HEK293 (cell line): ENCODE results near the gene WHRN.

Source experiments
- CTCF ChIA-PET: fragments of 350-600 bp; formaldehyde crosslinking; extraction: SDS; loops from one replicate; lab custom pipeline; 2021; ENCODE audit warnings: antibody characterized with exemption; lab: Yijun Ruan, JAX
- POLR2A ChIA-PET: fragments of 300-600 bp; formaldehyde crosslinking; extraction: SDS; loops from one replicate; lab custom pipeline; 2020; ENCODE audit warnings: antibody characterized with exemption, inconsistent platforms; lab: Yijun Ruan, JAX
- H3K27ac ChIP-seq: fragments of 200-500 bp; sonication (Bioruptor generic); 2 replicates; pipeline ENCODE4 v1.5.1; 2014; ENCODE audit warnings: low read depth, low read length, control low read depth, inconsistent platforms; ENCODE audit errors: extremely low read depth
- H3K36me3 ChIP-seq, 2 experiments: fragments of 200-500 bp in 1 of 2; sonication (Bioruptor generic) in 1 of 2; 1 replicate in 1 of 2; 2 replicates in 1 of 2; pipeline ENCODE4 v1.5.1; 2014 to 2017; ENCODE audit warnings: inconsistent platforms in 2 of 2, low read length in 2 of 2; ENCODE audit not compliant: control insufficient read depth in 2 of 2, insufficient read depth in 1 of 2
- H3K4me1 ChIP-seq: fragments of 200-500 bp; sonication (Bioruptor generic); 2 replicates; pipeline ENCODE4 v1.5.1; 2014; ENCODE audit warnings: mild to moderate bottlenecking, low read length, inconsistent platforms; ENCODE audit not compliant: control insufficient read depth, insufficient read depth
- H3K4me3 ChIP-seq: 2 replicates; pipeline ENCODE4 v1.5.1; 2011; ENCODE audit warnings: low read depth, mild to moderate bottlenecking, control low read depth, low read length, moderate library complexity
- H3K9me3 ChIP-seq: fragments of 200-500 bp; sonication (Bioruptor generic); 2 replicates; pipeline ENCODE4 v1.5.1; 2014; ENCODE audit warnings: low read depth, low read length, inconsistent platforms; ENCODE audit not compliant: control insufficient read depth, insufficient read depth
- BCL11A ChIP-seq: fragments of 450-650 bp; formaldehyde crosslinking; IDR thresholded peaks from 2 replicates; pipeline ENCODE4 v1.5.1; 2016; ENCODE audit warnings: low read depth, missing biosample characterization, missing genetic modification characterization
- GLIS1 ChIP-seq: fragments of 450-650 bp; formaldehyde crosslinking; IDR thresholded peaks from 2 replicates; pipeline ENCODE4 v1.5.1; 2016; ENCODE audit warnings: missing biosample characterization, missing genetic modification characterization
- IKZF3 ChIP-seq: fragments of 450-650 bp; IDR thresholded peaks from 2 replicates; pipeline ENCODE4 v1.5.0; 2018; ENCODE audit warnings: missing biosample characterization, mild to moderate bottlenecking, missing genetic modification characterization, moderate library complexity
- TRIM28 ChIP-seq: IDR thresholded peaks from 2 replicates; pipeline ENCODE4 v1.6.1; 2011; ENCODE audit warnings: low read length, control low read depth, borderline replicate concordance
- ZFHX2 ChIP-seq: fragments of 450-650 bp; formaldehyde crosslinking; conservative IDR thresholded peaks from 2 replicates; pipeline ENCODE4 v1.5.1; 2016; ENCODE audit warnings: missing biosample characterization, missing genetic modification characterization
- ZFP37 ChIP-seq: fragments of 450-650 bp; formaldehyde crosslinking; IDR thresholded peaks from 2 replicates; pipeline ENCODE4 v1.5.1; 2016; ENCODE audit warnings: missing biosample characterization, missing genetic modification characterization
- ZIC2 ChIP-seq: fragments of 450-650 bp; formaldehyde crosslinking; IDR thresholded peaks from 2 replicates; pipeline ENCODE4 v1.5.1; 2016; ENCODE audit warnings: missing biosample characterization, missing genetic modification characterization
- ZNF23 ChIP-seq: fragments of 450-650 bp; formaldehyde crosslinking; IDR thresholded peaks from 2 replicates; pipeline ENCODE4 v1.5.1; 2016; ENCODE audit warnings: missing biosample characterization, missing genetic modification characterization, borderline replicate concordance
- ZNF266 ChIP-seq: fragments of 450-650 bp; formaldehyde crosslinking; IDR thresholded peaks from 2 replicates; pipeline ENCODE4 v1.5.1; 2016; ENCODE audit warnings: missing biosample characterization, missing genetic modification characterization, low read depth
- ZNF521 ChIP-seq: fragments of 450-650 bp; formaldehyde crosslinking; IDR thresholded peaks from 2 replicates; pipeline ENCODE4 v1.5.1; 2017; ENCODE audit warnings: missing biosample characterization, mild to moderate bottlenecking, missing genetic modification characterization
- ZNF555 ChIP-seq: fragments of 450-650 bp; formaldehyde crosslinking; conservative IDR thresholded peaks from 2 replicates; pipeline ENCODE4 v1.5.1; 2017; ENCODE audit warnings: missing biosample characterization, mild to moderate bottlenecking, missing genetic modification characterization, inconsistent platforms
- ZNF558 ChIP-seq: fragments of 450-650 bp; formaldehyde crosslinking; IDR thresholded peaks from 2 replicates; pipeline ENCODE4 v1.5.1; 2016; ENCODE audit warnings: missing biosample characterization, missing genetic modification characterization
- ZNF629 ChIP-seq: fragments of 450-650 bp; formaldehyde crosslinking; IDR thresholded peaks from 2 replicates; pipeline ENCODE4 v1.5.1; 2017; ENCODE audit warnings: missing biosample characterization, missing genetic modification characterization
- ZNF747 ChIP-seq: fragments of 450-650 bp; formaldehyde crosslinking; IDR thresholded peaks from 2 replicates; pipeline ENCODE4 v1.5.1; 2016; ENCODE audit warnings: missing biosample characterization, missing genetic modification characterization
- ZNF768 ChIP-seq: fragments of 450-650 bp; formaldehyde crosslinking; IDR thresholded peaks from 2 replicates; pipeline ENCODE4 v1.5.1; 2018; ENCODE audit warnings: missing biosample characterization, mild to moderate bottlenecking, missing genetic modification characterization
- TF ChIP-seq, protein P1 (sequence below): fragments of 450-650 bp; formaldehyde crosslinking; IDR thresholded peaks from 2 replicates; pipeline ENCODE4 v1.5.1; 2016; ENCODE audit warnings: missing biosample characterization, missing genetic modification characterization, borderline replicate concordance
- TF ChIP-seq, protein P2 (sequence below): fragments of 450-650 bp; formaldehyde crosslinking; IDR thresholded peaks from 2 replicates; pipeline ENCODE4 v1.5.1; 2017; ENCODE audit warnings: missing biosample characterization, missing genetic modification characterization
- TF ChIP-seq, protein P3 (sequence below): fragments of 450-650 bp; IDR thresholded peaks from 2 replicates; pipeline ENCODE4 v1.5.1; 2018; ENCODE audit warnings: missing biosample characterization, missing genetic modification characterization
- TF ChIP-seq, protein P4 (sequence below): fragments of 450-650 bp; formaldehyde crosslinking; IDR thresholded peaks from 2 replicates; pipeline ENCODE4 v1.5.1; 2016; ENCODE audit warnings: missing biosample characterization, missing genetic modification characterization, low read depth
- TF ChIP-seq, protein P5 (sequence below): fragments of 450-650 bp; IDR thresholded peaks from 2 replicates; pipeline ENCODE4 v1.5.1; 2018; ENCODE audit warnings: missing biosample characterization, mild to moderate bottlenecking, missing genetic modification characterization

Gene WHRN

DNA sequence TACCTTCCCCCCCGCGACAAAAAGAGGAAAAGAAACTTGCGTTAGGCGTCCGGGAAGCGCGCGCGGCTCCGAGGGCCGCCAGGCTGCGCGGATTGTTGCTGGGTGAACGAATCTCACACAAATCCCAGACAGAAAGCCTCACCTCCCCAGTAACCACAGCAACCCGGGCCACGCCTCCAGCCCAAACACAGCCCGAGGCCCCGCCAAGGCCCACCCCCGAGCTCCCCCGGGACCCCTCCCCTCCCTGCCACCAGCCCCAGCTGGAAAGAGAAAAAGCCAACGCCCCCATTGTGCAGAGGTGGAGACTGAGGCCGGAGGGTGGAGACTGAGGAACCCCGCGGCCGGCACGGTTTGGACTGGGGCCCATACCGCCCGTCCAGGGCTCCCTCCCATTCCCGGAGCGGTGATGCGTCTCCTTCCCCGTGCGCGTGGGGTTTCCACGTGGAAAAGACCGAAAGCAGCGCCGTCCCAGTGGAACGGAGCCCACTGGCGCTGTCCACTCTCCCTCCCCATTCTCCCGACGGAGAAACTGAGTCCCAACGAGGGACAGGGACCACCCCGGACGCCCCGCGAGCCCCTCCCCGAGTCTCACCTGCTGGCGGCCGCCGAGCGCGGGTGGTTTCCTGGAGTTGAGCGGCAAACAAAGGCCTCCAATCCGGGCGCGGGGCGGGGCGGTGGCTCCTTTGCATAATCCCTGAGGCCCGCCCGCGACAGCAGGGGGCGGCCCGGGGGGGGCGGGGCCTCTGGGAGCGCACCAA lies 107.2 kb downstream of the WHRN start (continued):
- TF ChIP-seq, protein P1, sequence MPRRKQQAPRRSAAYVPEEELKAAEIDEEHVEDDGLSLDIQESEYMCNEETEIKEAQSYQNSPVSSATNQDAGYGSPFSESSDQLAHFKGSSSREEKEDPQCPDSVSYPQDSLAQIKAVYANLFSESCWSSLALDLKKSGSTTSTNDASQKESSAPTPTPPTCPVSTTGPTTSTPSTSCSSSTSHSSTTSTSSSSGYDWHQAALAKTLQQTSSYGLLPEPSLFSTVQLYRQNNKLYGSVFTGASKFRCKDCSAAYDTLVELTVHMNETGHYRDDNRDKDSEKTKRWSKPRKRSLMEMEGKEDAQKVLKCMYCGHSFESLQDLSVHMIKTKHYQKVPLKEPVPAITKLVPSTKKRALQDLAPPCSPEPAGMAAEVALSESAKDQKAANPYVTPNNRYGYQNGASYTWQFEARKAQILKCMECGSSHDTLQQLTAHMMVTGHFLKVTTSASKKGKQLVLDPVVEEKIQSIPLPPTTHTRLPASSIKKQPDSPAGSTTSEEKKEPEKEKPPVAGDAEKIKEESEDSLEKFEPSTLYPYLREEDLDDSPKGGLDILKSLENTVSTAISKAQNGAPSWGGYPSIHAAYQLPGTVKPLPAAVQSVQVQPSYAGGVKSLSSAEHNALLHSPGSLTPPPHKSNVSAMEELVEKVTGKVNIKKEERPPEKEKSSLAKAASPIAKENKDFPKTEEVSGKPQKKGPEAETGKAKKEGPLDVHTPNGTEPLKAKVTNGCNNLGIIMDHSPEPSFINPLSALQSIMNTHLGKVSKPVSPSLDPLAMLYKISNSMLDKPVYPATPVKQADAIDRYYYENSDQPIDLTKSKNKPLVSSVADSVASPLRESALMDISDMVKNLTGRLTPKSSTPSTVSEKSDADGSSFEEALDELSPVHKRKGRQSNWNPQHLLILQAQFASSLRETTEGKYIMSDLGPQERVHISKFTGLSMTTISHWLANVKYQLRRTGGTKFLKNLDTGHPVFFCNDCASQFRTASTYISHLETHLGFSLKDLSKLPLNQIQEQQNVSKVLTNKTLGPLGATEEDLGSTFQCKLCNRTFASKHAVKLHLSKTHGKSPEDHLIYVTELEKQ (tag by site-specific recombination), result no peak
- TF ChIP-seq ZNF747 (tag by site-specific recombination) (no peak), ZNF629 (0 out of 2 replicates have a peak, but pooled peaks have one; percentile 33), GLIS1 (peak; percentile 56), ZNF558 (no peak), BCL11A (tag by site-specific recombination) (no peak)
- TF ChIP-seq, protein P2, sequence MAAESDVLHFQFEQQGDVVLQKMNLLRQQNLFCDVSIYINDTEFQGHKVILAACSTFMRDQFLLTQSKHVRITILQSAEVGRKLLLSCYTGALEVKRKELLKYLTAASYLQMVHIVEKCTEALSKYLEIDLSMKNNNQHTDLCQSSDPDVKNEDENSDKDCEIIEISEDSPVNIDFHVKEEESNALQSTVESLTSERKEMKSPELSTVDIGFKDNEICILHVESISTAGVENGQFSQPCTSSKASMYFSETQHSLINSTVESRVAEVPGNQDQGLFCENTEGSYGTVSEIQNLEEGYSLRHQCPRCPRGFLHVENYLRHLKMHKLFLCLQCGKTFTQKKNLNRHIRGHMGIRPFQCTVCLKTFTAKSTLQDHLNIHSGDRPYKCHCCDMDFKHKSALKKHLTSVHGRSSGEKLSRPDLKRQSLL (tag by site-specific recombination), result no peak
- TF ChIP-seq, protein P3, sequence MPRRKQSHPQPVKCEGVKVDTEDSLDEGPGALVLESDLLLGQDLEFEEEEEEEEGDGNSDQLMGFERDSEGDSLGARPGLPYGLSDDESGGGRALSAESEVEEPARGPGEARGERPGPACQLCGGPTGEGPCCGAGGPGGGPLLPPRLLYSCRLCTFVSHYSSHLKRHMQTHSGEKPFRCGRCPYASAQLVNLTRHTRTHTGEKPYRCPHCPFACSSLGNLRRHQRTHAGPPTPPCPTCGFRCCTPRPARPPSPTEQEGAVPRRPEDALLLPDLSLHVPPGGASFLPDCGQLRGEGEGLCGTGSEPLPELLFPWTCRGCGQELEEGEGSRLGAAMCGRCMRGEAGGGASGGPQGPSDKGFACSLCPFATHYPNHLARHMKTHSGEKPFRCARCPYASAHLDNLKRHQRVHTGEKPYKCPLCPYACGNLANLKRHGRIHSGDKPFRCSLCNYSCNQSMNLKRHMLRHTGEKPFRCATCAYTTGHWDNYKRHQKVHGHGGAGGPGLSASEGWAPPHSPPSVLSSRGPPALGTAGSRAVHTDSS (tag by site-specific recombination), result no peak

DNA sequence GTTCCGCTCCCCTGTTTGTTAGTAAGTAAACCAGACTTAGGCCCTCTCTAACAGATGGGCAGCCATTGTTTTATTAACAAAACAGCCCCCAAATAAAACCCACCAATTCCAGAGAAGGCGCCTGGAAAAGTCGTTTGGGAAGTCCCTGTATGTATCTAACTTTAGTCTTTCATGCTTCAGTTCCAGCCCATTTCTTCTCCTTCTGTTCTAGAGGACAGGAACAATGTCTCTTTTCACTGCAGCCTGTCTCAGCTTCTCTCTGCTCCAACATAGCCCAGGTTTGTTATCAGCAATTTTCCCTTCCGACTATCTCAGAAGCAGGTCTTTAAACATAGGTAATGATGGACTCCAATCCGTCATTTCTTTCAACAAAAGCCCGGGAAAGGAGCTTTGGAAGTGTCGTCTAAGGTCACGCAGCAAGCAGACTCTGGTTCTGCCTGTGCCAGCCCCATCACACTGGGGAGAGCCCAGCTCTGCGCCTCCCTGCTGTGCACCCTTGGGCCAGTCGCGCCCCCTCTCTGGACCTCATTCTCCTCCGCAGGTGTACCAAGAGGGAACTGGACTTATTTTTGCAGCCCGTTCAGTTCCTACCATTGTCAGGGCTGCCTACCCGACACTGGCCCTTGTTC lies 107.9 kb downstream of the WHRN start:
- Histone ChIP-seq H3K9me3 (no peaks in the 10 kb centered on the region), H3K4me1 (no peaks in the 10 kb centered on the region), H3K36me3 (peaks cover 0 to 2% of the 10 kb centered on the region in 2 experiments; a peak in 1 of 3 replicates), H3K4me3 (peak overlapping the region; percentile 66), H3K27ac (no peak overlapping the region)
- CTCF ChIA-PET, result interaction anchor here (0.6 to 1.2 kb wide), 5 partner anchors 8 to 289 kb away, joined by 3 to 4 read pairs (median 4); no protein-coding TSS in a partner anchor
- POLR2A ChIA-PET, result interaction anchor here (1.1 kb wide), 1 partner anchor 190 kb away, joined by 3 read pairs; the partner anchor contains the start of gene ATP6V1G1
- TF ChIP-seq, protein P4, sequence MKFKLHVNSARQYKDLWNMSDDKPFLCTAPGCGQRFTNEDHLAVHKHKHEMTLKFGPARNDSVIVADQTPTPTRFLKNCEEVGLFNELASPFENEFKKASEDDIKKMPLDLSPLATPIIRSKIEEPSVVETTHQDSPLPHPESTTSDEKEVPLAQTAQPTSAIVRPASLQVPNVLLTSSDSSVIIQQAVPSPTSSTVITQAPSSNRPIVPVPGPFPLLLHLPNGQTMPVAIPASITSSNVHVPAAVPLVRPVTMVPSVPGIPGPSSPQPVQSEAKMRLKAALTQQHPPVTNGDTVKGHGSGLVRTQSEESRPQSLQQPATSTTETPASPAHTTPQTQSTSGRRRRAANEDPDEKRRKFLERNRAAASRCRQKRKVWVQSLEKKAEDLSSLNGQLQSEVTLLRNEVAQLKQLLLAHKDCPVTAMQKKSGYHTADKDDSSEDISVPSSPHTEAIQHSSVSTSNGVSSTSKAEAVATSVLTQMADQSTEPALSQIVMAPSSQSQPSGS (tag by site-specific recombination), result no peak
- TF ChIP-seq ZNF768 (tag by site-specific recombination) (peak; percentile 88), ZFHX2 (tag by site-specific recombination) (no peak)

DNA sequence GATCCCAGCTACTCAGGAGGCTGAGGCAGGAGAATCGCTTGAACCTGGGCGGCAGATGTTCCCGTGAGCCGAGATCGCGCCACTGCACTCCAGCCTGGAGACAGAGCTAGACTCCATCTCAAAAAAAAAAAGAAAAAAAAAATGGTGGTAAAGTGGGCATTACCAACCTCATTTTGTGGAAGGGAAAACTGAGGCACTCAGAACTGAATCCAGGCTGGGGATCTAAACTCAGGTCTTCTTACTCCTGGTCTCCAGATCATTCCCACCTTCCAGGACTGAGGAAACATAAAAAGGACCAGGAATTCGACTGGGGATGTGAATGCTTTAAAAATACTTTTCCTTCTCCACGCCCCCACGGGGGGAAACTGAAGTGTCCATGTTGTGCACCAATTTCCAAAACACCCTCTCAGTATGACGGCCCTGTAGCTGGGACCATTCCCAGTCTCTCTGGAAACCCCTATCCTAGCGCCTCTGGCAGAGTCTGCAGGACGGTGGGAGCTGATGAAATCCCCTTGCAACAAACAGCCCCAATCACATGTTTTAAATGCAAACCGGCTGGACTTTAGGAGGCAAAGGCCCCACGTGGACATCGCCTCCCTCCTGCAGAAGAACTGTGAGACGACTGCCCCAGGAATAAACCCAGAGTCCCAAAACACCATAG lies 108.6 kb downstream of the WHRN start:
- Histone ChIP-seq H3K36me3 (no peaks in the 10 kb centered on the region), H3K27ac (no peak overlapping the region), H3K4me3 (no peak overlapping the region), H3K9me3 (no peaks in the 10 kb centered on the region), H3K4me1 (no peaks in the 10 kb centered on the region)
- CTCF ChIA-PET, result interaction anchor here (0.6 to 2.8 kb wide), 8 partner anchors 9 to 289 kb away, joined by 3 to 16 read pairs (median 4); partner anchors contain the start of gene AKNA
- POLR2A ChIA-PET, result no interaction called here
- no peak for TF ChIP-seq ZNF23
- TF ChIP-seq ZFP37 (tag by site-specific recombination), result no peak
- no peak for TF ChIP-seq ZNF266 (tag by site-specific recombination)
- no peak for TF ChIP-seq ZNF555 (tag by site-specific recombination)
- TF ChIP-seq, protein P5, sequence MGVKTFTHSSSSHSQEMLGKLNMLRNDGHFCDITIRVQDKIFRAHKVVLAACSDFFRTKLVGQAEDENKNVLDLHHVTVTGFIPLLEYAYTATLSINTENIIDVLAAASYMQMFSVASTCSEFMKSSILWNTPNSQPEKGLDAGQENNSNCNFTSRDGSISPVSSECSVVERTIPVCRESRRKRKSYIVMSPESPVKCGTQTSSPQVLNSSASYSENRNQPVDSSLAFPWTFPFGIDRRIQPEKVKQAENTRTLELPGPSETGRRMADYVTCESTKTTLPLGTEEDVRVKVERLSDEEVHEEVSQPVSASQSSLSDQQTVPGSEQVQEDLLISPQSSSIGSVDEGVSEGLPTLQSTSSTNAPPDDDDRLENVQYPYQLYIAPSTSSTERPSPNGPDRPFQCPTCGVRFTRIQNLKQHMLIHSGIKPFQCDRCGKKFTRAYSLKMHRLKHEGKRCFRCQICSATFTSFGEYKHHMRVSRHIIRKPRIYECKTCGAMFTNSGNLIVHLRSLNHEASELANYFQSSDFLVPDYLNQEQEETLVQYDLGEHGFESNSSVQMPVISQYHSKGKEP (tag by site-specific recombination), result peak; percentile 85
- no peak for TF ChIP-seq TRIM28
- TF ChIP-seq ZNF521 (tag by site-specific recombination), result no peak
- peak; percentile 61 for TF ChIP-seq IKZF3
- TF ChIP-seq ZIC2 (tag by site-specific recombination), result peak; percentile 8; the same call in 1 of the 2 replicates
